ENCODE results near the gene AVL9. TPM values are rescaled to one million over a fixed set of nuclear protein-coding genes. Genes with fewer than 3 reads are reported as not detected.
"Not testable (repeated sequence)": the region's sequence is repeated elsewhere in the genome, so short reads cannot be mapped to it uniquely, and the experiment has no call there.

Gene AVL9
- polyA plus RNA-seq, 1 experiment: 17.4 TPM

DNA sequence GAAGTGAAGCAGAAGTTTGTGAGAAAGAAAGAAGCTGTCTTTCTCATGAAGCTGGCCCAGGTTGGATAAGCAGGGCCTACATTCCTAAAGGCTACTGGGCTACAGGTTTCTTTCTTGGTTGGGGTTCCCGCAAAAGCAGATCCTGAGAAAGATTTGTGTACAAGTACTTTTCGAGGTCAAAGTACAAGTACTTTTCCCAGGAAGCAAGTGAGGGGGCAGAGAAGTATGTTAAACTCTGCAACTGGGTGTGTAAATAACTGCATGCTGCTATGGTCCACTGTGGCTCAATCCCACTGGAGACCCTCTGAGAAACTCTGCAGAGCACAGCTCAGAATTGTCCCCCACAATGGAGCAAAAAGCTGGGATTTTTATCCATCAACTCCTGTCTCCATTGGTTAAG is 33.8 kb upstream of the AVL9 start:
- CTCF ChIA-PET: no interaction called here
- POLR2A ChIA-PET: no interaction called here
- no peak for DNase-seq (ENCODE audit: low read depth, low spot score)
- no peaks in the 10 kb centered on the region for H3K9me3 ChIP-seq (ENCODE audit: control insufficient read depth, insufficient read depth, low read length)
- no peak overlapping the region for H3K4me3 ChIP-seq (ENCODE audit: low read depth, low read length)
- H3K27ac ChIP-seq (ENCODE audit: low read depth, low read length): no peak overlapping the region
- H3K27me3 ChIP-seq (ENCODE audit: control insufficient read depth, insufficient read depth, low read length): no peaks in the 10 kb centered on the region
- TF ChIP-seq, protein P1, sequence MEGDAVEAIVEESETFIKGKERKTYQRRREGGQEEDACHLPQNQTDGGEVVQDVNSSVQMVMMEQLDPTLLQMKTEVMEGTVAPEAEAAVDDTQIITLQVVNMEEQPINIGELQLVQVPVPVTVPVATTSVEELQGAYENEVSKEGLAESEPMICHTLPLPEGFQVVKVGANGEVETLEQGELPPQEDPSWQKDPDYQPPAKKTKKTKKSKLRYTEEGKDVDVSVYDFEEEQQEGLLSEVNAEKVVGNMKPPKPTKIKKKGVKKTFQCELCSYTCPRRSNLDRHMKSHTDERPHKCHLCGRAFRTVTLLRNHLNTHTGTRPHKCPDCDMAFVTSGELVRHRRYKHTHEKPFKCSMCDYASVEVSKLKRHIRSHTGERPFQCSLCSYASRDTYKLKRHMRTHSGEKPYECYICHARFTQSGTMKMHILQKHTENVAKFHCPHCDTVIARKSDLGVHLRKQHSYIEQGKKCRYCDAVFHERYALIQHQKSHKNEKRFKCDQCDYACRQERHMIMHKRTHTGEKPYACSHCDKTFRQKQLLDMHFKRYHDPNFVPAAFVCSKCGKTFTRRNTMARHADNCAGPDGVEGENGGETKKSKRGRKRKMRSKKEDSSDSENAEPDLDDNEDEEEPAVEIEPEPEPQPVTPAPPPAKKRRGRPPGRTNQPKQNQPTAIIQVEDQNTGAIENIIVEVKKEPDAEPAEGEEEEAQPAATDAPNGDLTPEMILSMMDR (IDR thresholded peaks at IDR 0.05; ENCODE audit: low read depth, low read length): no peak

DNA sequence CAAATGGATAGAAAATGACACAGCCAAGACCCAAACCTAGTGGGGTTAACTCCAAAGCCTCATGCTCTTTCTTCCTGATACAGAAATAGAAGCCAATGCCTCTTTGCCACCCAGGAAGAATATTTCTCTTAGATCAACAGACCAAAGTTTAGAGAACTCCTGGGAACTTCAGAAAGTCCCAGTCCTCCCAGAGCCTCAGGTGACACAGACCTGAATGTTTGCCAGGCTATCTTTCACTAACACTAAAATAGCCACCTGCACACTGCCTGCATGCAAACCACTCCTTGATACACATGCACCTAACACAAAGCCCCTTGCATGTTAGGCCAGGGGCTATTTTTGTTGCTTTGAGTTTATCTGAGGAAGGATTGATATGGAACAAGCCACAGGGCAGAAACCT is 32.8 kb upstream of the AVL9 start:
- ChIA-PET CTCF (no interaction called here), POLR2A (no interaction called here)
- Histone ChIP-seq H3K27me3 (ENCODE audit: control insufficient read depth, insufficient read depth, low read length) (no peaks in the 10 kb centered on the region), H3K9me3 (ENCODE audit: control insufficient read depth, insufficient read depth, low read length) (no peaks in the 10 kb centered on the region), H3K4me3 (ENCODE audit: low read depth, low read length) (no peak overlapping the region), H3K27ac (ENCODE audit: low read depth, low read length) (no peak overlapping the region)
- DNase-seq (ENCODE audit: low read depth, low spot score): no peak
- TF ChIP-seq, protein P1 (IDR thresholded peaks at IDR 0.05; ENCODE audit: low read depth, low read length): no peak

DNA sequence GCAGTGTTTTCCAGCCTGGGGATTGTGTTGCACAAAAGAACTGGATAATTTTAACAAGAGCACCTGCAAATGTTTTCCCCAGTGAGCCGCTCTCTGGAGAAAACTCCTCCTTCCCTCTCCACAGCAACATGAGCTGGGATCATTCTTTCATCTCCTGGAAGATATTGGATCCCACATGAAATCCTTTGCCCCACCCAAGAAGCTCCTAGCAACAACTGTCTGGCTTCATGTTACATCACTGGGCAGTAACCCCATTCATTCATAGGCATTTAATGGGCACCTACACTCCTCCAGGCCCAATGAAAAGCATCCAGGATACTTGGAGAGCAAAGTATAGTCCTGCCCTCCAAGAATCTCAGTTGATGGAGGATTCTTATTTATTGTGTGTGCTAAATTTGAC is 32.3 kb upstream of the AVL9 start:
- Histone ChIP-seq H3K27me3 (ENCODE audit: control insufficient read depth, insufficient read depth, low read length) (no peaks in the 10 kb centered on the region), H3K9me3 (ENCODE audit: control insufficient read depth, insufficient read depth, low read length) (no peaks in the 10 kb centered on the region), H3K27ac (ENCODE audit: low read depth, low read length) (no peak overlapping the region), H3K4me3 (ENCODE audit: low read depth, low read length) (no peak overlapping the region)
- CTCF ChIA-PET: no interaction called here
- no peak for DNase-seq (ENCODE audit: low read depth, low spot score)
- POLR2A ChIA-PET: no interaction called here
- TF ChIP-seq, protein P1 (IDR thresholded peaks at IDR 0.05; ENCODE audit: low read depth, low read length): no peak

DNA sequence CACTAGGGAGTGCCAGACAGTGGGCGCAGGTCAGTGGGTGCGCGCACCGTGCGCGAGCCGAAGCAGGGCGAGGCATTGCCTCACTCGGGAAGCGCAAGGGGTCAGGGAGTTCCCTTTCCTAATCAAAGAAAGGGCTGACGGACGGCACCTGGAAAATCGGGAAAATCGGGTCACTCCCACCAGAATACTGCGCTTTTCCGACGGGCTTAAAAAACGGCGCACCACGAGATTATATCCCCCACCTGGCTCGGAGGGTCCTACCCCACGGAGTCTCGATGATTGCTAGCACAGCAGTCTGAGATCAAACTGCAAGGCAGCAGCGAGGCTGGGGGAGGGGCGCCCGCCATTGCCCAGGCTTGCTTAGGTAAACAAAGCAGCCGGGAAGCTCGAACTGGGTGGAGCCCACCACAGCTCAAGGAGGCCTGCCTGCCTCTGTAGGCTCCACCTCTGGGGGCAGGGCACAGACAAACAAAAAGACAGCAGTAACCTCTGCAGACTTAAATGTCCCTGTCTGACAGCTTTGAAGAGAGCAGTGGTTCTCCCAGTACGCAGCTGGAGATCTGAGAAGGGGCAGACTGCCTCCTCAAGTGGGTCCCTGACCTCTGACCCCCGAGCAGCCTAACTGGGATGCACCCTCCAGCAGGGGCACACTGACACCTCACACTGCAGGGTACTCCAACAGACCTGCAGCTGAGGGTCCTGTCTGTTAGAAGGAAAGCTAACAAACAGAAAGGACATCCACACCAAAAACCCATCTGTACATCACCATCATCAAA is 30.5 kb upstream of the AVL9 start:
- H3K9me3 ChIP-seq (ENCODE audit: control insufficient read depth, insufficient read depth, low read length); H3K27me3 ChIP-seq (ENCODE audit: control insufficient read depth, insufficient read depth, low read length); CTCF ChIA-PET; H3K27ac ChIP-seq (ENCODE audit: low read depth, low read length); H3K4me3 ChIP-seq (ENCODE audit: low read depth, low read length); DNase-seq (ENCODE audit: low read depth, low spot score); POLR2A ChIA-PET: not testable (repeated sequence)

DNA sequence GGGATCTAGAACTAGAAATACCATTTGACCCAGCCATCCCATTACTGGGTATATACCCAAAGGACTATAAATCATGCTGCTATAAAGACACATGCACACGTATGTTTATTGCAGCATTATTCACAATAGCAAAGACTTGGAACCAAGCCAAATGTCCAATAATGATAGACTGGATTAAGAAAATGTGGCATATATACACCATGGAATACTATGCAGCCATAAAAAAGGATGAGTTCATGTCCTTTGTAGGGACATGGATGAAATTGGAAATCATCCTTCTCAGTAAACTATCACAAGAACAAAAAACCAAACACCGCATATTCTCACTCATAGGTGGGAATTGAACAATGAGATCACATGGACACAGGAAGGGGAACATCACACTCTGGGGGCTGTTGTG is 25.3 kb upstream of the AVL9 start:
- H3K27me3 ChIP-seq (ENCODE audit: control insufficient read depth, insufficient read depth, low read length); CTCF ChIA-PET; H3K27ac ChIP-seq (ENCODE audit: low read depth, low read length); H3K9me3 ChIP-seq (ENCODE audit: control insufficient read depth, insufficient read depth, low read length); H3K4me3 ChIP-seq (ENCODE audit: low read depth, low read length); POLR2A ChIA-PET; DNase-seq (ENCODE audit: low read depth, low spot score): not testable (repeated sequence)

DNA sequence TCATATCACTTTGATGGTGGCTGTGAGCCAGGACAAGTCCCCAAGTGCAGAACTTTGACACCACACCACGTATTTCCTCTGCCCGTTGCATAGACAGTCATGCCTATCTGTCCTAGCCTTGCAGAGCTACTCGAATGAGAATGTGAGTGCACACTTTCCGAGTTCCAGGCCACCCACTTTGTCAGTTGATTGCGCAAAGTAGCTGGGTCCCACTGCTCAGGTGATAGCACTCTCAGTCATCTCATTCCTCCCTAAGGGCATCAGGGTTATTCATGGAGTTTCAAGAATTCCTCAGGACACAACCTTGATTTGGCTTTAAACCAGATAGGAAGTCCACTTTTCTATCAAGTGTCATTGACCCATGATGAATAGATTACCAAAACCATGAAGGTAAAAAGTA is 24.4 kb upstream of the AVL9 start:
- Histone ChIP-seq H3K27ac (ENCODE audit: low read depth, low read length) (no peak overlapping the region), H3K27me3 (ENCODE audit: control insufficient read depth, insufficient read depth, low read length) (no peaks in the 10 kb centered on the region), H3K9me3 (ENCODE audit: control insufficient read depth, insufficient read depth, low read length) (no peaks in the 10 kb centered on the region), H3K4me3 (ENCODE audit: low read depth, low read length) (no peak overlapping the region)
- TF ChIP-seq, protein P1 (IDR thresholded peaks at IDR 0.05; ENCODE audit: low read depth, low read length): no peak
- DNase-seq (ENCODE audit: low read depth, low spot score): no peak
- CTCF ChIA-PET: no interaction called here
- POLR2A ChIA-PET: no interaction called here
